Erythroblast (primary cell): ENCODE results near the gene TTC3.

Source experiments
- GATA1 ChIP-seq: IDR thresholded peaks from 2 replicates; pipeline ENCODE4 v1.6.1; 2011; ENCODE audit warnings: low read depth, mild to moderate bottlenecking, control low read depth, low read length, moderate library complexity
- POLR2A ChIP-seq: IDR thresholded peaks from 2 replicates; pipeline ENCODE4 v1.6.1; 2011; ENCODE audit warnings: mild to moderate bottlenecking, low read length

DNA sequence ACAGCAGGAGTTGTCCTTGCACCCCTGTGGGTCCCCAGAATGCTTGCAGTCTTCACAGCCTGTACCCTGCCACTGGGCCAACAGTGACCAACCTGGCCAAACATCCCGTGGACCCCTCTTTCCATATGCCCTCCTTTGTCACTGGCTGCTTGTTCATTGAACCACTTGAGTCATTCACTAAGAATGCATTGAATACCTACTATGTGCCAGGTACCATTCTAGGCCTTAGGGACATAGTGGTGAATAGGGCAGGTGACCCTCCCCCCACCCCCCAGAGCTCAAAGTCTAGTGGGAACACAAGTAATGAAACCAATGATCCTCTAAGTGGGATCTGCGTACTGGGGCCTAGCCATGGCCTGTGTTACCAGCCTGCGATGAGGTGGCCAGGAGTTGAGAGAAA lies 28.4 kb upstream of the TTC3 start:
- no peak for TF ChIP-seq POLR2A
- no peak for TF ChIP-seq GATA1
